Stimulated activated CD8-positive, alpha-beta memory T cell treated with anti-CD3 and anti-CD28 coated beads, Interleukin-15, amount 100 ng/mL, for 24 hours (primary cell): Measurements from ENCODE around the gene THRAP3.
A peak's percentile ranks its signal among the peaks of the same experiment; 100 is the strongest.

Source experiments
- DNase-seq: peaks from one replicate; pipeline ENCODE4 v3.0.0-alpha.2; 2020; ENCODE audit warnings: low read depth

The THRAP3 gene

GRCh38 chr1:36297062-36297461, 72.8 kb downstream of the THRAP3 start:
- DNase-seq, result no peak

DNA sequence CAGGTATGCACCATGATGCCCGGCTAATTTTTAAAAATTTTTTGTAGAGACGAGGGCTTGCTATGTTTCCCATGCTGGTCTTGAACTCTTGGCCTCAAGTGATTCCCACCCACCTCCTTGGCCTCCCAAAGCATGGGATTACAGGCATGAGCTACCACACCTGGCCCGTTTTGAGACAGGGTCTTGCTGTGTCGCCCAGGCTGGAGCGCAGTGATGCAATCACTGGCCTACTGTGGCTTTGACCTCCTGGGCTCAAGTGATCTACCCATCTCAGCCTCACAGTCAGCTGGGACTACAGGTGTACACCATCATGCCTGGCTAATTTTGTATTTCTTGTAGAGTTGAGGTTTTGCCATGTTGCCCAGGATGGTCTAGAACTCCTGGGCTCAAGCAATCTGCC, 74.4 kb downstream of the THRAP3 start:
- no peak for DNase-seq

DNA sequence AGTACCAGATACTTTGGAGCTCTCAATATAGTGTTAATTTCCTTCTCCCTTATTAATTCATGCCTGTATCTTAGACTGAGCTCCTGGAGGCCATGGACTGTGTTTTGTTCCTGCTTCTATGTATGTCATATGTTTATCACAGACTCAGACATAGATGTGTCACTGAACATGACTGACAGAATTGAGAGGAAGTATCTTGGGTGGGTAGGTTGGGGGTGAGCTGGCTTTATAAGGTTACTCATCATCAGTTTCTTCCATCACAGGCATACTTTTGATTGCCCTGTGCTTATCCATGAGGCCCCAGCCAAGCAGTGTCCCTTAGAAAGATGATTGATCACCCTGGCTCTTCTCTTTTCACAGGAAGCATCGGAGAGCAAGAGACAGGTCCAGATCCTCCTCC, 76.3 kb downstream of the THRAP3 start:
- no peak for DNase-seq

DNA sequence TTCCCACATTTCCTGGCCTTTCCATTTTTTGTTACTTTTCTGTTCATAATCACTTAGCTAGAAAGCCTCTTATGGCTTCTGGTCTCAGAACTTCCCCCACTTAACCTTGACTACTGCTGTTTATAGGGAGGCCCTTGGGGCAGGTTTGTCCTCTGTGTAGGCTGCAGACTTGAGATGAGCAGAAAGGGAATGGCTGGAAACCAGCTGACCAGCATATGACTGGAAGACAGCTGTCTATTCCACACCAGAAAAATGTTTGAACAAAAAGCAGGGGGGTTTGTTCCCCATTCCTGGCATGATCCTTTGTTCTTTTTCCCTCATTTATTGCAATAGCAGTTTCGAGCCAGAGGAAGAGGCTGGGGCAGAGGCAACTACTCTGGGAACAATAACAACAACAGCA, 77.0 kb downstream of the THRAP3 start:
- DNase-seq, result no peak

- no peak for DNase-seq
These were observed 79.0 kb downstream of the THRAP3 start for GRCh38 chr1:36303244-36303643.

DNA sequence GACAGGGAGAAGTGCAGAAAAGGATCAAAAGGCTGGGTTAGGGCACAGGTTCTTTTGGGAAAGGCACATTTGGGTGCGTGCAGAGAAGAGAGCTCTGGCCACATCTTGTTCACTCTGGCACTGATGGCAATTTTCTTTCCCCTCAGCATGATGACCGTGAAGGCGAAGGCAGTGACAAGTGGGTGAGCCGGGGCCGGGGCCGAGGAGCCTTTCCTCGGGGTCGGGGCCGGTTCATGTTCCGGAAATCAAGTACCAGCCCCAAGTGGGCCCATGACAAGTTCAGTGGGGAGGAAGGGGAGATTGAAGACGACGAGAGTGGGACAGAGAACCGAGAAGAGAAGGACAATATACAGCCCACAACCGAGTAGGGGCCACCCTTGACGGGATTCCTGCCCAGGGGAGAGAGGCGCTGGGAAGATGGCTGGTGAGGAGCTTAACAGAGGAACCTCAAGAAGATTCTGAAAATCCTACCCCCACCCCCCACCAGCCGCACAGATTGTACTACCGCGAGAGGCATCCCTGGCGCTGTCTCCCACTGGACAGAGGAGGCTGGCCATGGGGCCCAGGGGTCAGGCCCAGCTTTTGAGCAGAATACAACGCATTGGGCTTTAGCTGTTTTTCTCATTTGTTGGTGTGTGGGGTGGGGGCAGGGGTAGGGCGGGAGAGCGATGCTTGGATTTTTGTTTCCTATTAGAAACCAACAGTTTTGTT, 79.6 kb downstream of the THRAP3 start:
- DNase-seq, result no peak

DNA sequence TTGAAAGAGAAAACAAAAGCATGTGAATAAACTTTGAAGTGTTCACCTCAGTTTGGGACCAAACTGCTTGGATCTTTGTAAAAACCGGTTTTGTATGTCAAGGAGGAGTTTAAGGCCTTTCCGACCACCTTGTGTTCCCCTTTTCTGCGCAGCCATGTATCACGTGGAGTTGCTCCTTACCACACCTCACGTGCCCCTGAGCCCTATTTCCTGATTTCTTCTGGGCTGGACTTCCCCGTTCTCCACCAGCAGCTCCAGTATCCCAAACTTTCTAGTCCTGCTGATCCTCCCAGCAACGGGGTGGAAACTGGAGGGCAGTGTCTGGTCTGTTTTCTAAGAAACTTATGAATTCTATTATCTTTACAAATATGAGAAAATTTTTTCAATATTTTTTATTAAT, 80.3 kb downstream of the THRAP3 start:
- no peak for DNase-seq

GRCh38 chr1:36304970-36305914, 81.0 kb downstream of the THRAP3 start:
- DNase-seq, result no peak

GRCh38 chr1:36305915-36306209, 81.6 kb downstream of the THRAP3 start:
- DNase-seq, result no peak

- DNase-seq, result no peak
These were observed 82.1 kb downstream of the THRAP3 start, which contains the start of gene SH3D21 for GRCh38 chr1:36306210-36306901. TSS of gene SH3D21 (plus strand) at chr1:36306368. CDS start at chr1:36306421, 53 bp downstream.

- DNase-seq, result peak; percentile 76
These were observed 82.7 kb downstream of the THRAP3 start for GRCh38 chr1:36306902-36307456.

DNA sequence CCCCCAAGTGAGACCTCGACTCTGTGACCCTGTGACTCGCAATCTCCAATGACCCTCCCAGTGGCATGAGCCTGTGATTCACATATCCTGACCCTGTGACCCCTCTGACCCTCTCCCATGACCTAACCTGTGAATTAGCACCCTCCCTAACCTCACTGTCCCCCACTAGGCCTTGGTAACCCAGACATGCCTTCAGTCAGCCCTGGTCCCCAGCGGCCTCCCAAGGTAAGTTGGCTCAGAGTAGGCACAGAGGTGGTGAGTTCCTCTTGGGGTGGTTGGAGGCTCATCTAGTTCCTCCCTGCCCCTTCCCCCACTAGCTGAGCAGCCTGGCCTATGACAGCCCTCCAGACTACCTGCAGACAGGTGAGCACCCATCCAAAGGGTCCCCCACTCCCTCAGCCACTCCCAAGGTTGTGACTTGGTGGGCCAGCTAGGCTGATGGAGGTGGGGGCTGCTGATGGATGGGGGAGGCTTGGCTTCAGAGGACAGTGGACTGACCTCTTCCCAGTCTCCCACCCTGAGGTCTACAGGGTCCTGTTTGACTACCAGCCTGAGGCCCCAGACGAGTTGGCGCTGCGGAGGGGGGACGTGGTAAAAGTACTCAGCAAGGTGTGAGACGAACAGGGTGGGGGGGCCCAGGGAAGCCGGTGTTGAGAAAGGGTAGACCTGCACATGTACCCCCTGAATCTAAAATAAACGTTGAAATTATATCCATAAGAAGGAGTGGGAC, 83.5 kb downstream of the THRAP3 start:
- no peak for DNase-seq

- no peak for DNase-seq
These were observed 85.2 kb downstream of the THRAP3 start for GRCh38 chr1:36309397-36309796.

DNA sequence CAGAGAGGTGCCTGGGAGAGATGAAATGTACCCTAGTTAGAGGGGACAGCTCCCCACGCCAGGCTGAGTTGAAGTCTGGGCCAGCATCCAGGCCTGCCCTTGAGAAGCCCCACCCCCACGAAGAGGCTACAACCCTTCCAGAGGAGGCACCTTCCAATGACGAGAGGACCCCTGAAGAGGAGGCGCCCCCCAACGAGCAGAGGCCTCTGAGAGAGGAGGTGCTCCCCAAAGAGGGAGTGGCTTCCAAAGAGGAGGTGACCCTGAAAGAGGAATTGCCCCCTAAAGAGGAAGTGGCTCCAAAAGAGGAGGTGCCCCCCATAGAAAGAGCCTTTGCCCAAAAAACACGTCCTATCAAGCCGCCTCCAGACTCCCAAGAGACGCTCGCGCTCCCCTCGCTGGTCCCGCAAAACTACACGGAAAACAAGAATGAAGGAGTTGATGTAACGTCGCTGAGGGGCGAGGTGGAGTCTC, 96.1 kb downstream of the THRAP3 start:
- no peak for DNase-seq

GRCh38 chr1:36320767-36321118, 96.5 kb downstream of the THRAP3 start:
- DNase-seq, result no peak

DNA sequence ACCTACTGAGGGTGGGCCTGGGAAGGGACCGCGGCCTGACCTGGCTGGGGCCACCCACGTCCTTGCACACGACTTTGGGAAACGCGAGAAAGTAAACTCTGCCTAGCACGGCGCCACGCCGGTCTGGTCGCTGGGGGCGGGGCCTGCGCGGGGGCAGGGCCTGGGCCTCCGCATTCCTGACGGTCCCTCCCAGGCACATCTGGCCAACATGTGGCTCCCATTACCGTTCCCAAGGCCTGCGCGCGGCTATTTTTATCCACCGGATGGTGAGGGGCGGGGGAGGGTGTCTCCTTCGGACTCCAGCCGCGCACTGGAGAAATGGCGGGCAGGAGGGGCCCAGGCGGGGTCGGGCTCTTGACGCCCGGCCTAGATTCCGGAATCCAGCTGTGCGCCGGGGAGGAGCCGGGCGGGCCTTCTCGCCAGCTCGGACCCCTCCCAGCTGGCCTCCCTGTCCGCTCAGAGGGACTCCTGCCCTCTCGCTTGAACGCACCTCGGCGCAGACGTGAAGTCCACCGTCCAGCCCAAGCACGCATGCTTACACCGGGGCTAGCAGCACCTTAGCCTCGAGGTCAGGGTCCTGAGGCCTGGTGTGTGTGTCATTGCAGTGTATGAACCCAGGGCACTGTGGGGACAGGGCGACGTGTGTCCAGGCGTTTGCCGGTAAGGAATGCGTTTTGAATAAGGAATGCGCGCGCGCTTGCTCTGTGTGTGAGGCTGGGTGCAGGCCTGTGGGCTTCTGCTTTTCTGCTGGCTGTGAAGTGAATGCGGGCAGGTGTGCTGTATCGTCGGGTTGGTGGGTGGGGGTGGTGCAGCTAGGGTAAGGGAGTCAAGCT, 97.1 kb downstream of the THRAP3 start:
- DNase-seq, result no peak

- no peak for DNase-seq
These were observed 98.0 kb downstream of the THRAP3 start for GRCh38 chr1:36322041-36322785.

DNA sequence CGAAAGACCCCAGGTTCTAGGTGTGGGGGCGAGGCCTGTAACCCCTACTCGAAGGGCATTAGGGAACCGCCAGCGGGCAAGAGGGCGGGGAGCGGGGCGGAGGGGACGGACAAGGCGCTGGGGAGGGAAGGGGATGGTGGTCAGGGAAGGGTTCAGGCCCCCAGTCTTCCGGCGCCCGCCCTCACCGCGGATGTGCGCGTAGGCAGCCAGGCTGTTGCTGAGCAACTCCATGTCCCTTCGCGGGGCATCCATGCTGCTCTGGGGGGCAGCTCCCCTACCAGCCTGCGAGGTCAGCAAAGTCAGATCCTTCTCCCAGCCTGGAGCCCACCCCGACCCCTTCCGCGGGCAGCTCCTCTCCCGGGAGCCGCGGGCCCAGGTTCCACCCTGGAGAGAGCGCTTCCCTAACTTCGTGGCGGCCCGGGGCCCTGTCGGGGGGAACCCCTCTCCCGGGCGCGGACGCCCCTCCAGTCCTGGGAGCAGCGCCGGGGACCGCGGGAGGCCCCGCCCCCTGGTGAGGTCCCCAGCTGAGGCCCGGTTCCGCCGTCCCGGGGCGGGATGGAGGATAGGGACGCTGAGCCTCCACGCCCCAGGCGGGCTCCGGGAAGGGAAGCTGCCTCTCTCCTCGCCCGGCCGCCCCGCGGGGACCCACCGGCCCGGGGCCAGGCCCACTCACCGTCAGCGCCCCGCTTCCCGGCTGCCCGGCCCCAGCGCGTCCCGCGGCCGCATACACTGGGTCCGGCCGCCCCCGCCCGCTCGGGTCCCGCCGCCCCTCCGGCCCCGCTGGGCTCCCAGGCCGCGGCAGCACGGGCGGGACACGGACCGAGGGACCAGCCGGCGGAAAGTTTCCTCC, 98.8 kb downstream of the THRAP3 start:
- DNase-seq, result peak; percentile 24
